GM18907 (cell line): ENCODE data around the gene ENOPH1.
"Not testable (repeated sequence)": the region's sequence is repeated elsewhere in the genome, so short reads cannot be mapped to it uniquely, and the experiment has no call there.

Source experiments
- ATAC-seq: cut with Tn5 transposase; IDR thresholded peaks from one replicate; pipeline ENCODE4 v1.9.1; 2021; ENCODE audit warnings: mild to moderate bottlenecking, moderate library complexity; ENCODE audit not compliant: unreplicated experiment

Gene ENOPH1

GRCh38 chr4:82430193-82430963 is at the start of gene ENOPH1, which contains the start of gene HNRNPDL:
Gene ENOPH1 (plus strand): TSS chr4:82430590. CDS start chr4:82430830, 240 bp downstream.
Gene HNRNPDL (minus strand): TSS chr4:82430462. CDS start chr4:82429690, 772 bp downstream.
- ATAC-seq, result peak; percentile 80

- ATAC-seq, result no peak
These were observed 49.6 kb upstream of the ENOPH1 start for GRCh38 chr4:82380831-82381230.

DNA sequence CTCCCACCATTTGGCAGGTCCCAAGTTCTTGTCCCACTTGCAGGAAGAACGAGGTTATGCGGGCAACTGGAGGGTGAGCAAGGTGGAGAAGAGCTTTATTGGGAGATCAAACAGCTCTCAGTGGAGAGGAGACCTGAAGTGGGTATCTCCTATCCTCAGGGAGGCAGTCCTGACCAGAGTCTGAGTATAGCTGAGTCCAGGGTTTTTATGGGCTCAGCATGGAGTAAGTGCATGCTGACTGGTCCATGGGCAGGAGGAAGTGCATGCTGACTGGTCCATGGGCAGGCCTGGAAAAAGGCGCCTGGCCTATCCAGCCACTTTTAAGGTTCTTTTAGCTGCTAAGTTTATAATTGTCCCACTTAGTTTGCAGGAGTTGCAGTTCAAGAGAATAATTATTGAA is 49.2 kb upstream of the ENOPH1 start:
- ATAC-seq, result no peak

DNA sequence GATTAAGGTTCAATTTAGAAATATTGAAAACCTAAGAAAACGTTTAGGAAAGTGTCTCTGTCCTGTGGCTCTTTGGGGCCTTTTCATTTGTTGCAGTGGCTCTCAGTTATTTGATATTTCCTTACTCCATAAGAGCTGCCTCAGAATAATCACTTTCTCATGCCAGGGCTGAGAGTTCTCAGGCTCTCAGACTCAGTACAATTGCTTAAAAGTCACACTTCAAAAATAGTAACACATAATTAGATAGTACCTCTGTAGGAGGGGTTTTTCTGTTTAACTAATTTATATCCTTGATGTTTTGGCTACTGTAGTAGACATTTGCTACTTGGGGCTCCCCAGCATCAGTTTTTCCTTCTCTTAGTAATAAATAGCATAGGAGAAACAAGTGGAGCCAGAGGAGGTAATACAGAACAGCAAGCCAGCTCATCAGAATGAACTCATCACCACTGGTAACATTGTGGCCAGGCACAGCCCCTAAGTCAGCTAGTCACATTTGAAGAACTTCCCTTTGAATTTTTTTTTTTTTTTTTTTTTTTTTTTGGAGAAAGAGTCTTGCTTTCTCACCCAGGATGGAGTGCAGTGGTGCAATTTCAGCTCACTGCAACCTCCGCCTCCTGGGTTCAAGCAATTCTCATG is 48.6 kb upstream of the ENOPH1 start:
- no peak for ATAC-seq

DNA sequence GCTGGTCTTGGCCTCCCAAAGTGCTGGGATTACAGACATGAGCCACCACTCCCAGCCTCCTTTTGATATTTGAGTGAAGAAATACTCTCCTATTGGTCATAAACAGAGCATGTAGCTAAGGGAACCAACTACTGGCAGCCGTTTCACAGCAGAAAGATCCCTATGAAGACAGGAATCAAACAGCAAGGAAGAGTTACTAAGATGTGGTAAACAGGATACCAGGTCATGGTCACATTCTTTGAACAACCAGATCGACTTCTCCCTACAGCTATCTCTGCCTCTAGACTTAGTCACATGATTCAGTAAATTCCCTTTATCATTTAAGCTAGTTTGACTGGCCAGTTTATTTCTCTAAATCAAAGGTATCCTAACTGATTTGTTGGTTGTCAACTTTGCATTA is 47.6 kb upstream of the ENOPH1 start:
- no peak for ATAC-seq

DNA sequence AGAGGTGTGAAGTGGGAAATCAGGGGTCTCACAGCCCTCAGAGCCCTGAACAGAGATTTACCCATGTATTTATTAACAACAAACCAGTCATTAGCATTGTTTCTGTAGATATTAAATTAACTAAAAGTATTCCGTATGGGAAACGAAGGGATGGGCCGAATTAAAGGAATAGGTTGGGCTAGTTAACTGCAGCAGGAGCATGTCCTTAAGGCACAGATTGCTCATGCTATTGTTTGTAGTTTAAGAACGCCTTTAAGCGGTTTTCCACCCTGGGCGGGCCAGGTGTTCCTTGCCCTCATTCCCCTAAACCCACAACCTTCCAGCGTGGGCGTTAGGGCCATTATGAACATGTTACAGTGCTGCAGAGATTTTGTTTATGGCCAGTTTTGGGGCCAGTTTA is 44.1 kb upstream of the ENOPH1 start:
- not testable (repeated sequence) for ATAC-seq

GRCh38 chr4:82388405-82388804 is 42.0 kb upstream of the ENOPH1 start:
- no peak for ATAC-seq

- not testable (repeated sequence) for ATAC-seq
These were observed 40.3 kb upstream of the ENOPH1 start for GRCh38 chr4:82390061-82390460.

GRCh38 chr4:82394896-82395295 is 35.5 kb upstream of the ENOPH1 start:
- ATAC-seq, result no peak

DNA sequence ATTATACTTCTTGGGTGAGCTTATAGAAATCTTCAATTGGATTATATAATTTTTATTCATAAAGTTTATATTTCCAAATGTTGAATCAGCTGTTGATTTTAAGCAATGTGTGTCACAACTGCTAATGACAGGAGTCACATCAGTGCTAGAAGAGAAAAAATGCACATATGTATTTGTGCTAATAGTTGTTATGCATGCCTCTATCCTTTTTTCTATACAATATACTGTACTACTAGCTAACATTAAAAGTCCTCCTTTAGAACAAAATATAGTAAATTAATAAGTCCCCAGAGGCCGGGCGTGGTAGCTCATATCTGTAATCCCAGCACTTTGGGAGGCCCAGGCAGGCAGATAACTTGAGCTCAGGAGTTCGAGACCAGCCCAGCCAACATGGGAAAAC is 32.9 kb upstream of the ENOPH1 start:
- ATAC-seq, result no peak

GRCh38 chr4:82398263-82398662 is 32.1 kb upstream of the ENOPH1 start:
- ATAC-seq, result no peak

DNA sequence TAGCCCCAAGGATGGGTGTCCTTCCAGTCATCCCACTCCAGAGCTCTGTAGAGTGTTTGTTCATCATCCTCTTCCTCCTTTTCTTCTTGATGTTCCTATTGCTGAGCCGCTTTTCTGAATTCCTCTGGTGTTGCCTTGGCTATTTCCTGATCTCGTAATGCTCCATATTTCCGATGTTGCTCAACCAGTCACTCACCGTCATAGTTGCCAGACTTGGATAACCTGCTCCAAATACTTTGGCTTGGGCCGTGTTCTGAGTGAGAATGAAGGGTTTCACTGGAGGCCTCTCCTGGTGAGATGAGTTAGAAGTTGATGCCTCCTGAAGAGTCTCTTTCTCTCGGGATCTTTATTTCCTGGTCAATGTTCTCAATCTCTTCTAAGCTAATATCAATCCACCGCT is 28.8 kb upstream of the ENOPH1 start:
- ATAC-seq, result no peak

- ATAC-seq, result no peak
These were observed 28.1 kb upstream of the ENOPH1 start for GRCh38 chr4:82402196-82402775.

DNA sequence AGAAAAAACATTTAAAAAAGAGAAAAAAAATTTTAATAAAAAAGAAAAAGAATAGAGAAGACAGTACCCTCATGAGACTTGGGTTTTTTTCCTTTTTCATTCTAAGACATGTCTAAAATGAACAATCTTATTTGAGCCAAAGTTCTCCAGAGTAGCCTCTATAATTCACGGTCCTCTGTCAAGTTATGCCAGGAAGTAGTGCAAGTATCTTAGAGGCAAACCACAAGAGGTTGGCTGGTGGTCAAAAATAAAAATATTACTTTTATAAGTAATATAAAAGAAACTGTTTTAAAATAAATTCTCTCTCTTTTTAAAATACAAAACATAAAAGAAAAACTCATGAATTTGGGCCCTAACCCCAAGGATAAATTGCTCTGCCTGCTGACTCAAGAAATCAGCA is 26.7 kb upstream of the ENOPH1 start:
- ATAC-seq, result no peak

DNA sequence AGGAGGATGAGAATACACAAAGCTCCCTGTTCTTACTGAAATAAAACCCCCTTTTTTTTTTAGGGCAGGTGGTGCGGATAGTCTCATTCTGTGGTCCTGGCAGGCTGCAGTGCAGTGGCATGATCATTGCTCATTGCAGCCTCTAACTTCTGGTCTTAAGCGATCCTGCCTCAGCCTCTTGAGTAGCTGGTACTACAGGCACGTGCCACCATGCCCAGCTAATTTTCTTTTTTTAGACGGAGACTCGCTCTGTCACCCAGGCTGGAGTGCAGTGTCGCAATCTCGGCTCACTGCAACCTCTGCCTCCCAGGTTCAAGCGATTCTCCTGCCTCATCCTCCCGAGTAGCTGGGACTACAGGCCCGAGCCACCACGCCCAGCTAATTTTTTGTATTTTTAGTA is 15.3 kb upstream of the ENOPH1 start:
- not testable (repeated sequence) for ATAC-seq

- no peak for ATAC-seq
These were observed 14.4 kb upstream of the ENOPH1 start for GRCh38 chr4:82415922-82416365.

GRCh38 chr4:82419451-82419850 is 10.9 kb upstream of the ENOPH1 start:
- ATAC-seq, result no peak

DNA sequence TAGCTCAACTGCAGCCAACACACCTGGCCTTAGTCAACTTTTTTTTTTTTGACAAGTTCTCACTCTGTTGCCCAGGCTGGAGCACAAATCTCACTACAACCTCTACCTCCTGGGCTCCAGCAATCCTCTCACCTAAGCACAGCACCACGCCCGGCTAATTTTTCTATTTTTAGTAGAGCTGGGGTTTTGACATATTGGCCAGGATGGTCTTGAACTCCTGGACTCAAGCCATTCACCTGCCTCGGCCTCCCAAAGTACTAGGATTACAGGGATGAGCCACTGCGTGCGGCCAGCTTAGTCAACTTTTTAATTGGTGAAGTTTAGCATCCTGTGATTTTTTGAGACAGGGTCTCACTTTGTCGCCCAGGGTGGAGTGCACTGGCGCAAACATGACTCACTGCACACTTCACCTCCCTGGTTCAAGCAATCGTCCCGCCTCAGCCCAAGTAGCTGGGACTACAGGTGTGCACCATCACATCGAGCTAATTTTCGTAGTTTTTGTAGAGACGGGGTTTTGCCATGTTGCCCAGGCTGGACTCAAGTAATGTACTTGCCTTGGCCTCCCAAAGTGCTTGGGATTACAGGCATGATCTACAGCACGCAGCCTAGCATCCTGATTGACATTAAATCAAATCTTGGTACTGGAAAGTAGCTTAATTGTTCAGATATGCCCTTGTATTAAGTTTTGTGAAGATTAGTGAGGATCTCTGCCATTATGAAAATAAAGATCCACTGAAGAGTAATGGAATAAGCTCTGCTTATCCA is 8.4 kb upstream of the ENOPH1 start:
- ATAC-seq, result no peak

GRCh38 chr4:82422616-82423015 is 7.8 kb upstream of the ENOPH1 start:
- ATAC-seq, result no peak

GRCh38 chr4:82423245-82424054 is 6.9 kb upstream of the ENOPH1 start:
- no peak for ATAC-seq
